Fibroblast of mammary gland (primary cell): Measurements from ENCODE around the gene DCUN1D5.

Experiments used
- DNase-seq: peaks from one replicate; pipeline ENCODE4 v3.0.0-alpha.2; 2010; ENCODE audit warnings: low read depth
- H3K4me3 ChIP-seq: 2 replicates; pipeline ENCODE4 v1.5.1; 2011; ENCODE audit warnings: low read depth, mild to moderate bottlenecking, low read length, moderate library complexity; ENCODE audit not compliant: control insufficient read depth
- TF ChIP-seq, protein P1 (sequence below): conservative IDR thresholded peaks from 2 replicates; pipeline ENCODE4 v1.5.1; 2011; ENCODE audit warnings: low read depth, low read length, inconsistent platforms; ENCODE audit not compliant: control insufficient read depth, insufficient read depth

Gene DCUN1D5

DNA sequence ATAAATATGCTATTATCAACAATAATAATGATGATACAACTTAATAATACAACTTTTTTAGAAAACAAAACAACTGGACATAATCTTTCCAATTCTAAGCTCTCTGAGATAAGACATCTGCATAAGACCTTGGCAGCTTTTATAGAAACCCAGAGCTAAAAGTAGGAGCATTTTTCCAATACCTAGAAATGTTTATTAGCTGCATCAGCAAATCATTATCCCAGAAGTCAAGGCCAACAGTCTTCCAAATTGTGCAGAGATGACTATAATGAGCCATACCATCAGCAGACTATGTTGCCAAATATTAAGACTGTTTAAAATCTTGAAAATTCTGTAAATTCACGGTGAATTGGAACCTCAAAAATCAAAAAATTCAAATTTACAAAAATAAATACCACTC is 30.3 kb downstream of the DCUN1D5 start:
- TF ChIP-seq, protein P1, sequence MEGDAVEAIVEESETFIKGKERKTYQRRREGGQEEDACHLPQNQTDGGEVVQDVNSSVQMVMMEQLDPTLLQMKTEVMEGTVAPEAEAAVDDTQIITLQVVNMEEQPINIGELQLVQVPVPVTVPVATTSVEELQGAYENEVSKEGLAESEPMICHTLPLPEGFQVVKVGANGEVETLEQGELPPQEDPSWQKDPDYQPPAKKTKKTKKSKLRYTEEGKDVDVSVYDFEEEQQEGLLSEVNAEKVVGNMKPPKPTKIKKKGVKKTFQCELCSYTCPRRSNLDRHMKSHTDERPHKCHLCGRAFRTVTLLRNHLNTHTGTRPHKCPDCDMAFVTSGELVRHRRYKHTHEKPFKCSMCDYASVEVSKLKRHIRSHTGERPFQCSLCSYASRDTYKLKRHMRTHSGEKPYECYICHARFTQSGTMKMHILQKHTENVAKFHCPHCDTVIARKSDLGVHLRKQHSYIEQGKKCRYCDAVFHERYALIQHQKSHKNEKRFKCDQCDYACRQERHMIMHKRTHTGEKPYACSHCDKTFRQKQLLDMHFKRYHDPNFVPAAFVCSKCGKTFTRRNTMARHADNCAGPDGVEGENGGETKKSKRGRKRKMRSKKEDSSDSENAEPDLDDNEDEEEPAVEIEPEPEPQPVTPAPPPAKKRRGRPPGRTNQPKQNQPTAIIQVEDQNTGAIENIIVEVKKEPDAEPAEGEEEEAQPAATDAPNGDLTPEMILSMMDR, result no peak
- H3K4me3 ChIP-seq, result no peak overlapping the region
- DNase-seq, result no peak

DNA sequence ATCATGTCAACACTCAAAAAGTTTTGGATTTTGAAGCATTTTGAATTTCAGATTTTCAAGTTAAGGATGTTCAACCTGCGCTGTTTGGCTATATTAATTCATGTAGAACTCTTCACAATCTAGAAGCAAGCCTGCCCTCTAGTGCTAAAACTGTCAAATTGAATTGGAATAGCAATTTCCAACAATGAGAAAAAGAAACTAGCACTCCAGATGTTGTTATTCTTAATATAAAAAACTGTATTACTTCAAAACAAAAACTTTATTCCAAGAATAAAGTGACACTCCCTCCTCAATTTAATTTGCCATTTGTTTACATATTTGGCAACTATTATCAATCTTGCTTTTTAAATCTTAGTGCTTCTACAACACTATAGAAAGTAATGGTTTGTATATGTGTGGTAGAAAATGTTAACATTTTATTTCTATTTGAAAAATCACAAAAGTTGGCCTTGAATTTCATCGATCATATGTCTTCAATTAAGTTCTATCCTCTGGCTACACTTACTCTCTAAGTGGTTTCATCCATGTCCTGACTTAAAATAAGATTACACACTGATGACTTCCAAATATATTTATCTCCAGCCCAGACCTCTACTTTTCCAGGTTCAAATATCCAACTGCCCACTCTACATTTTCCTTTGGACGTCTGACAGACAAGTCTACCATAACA is 36.6 kb downstream of the DCUN1D5 start:
- TF ChIP-seq, protein P1, result peak; percentile 62
- DNase-seq, result peak; percentile 71
- H3K4me3 ChIP-seq, result no peak overlapping the region

DNA sequence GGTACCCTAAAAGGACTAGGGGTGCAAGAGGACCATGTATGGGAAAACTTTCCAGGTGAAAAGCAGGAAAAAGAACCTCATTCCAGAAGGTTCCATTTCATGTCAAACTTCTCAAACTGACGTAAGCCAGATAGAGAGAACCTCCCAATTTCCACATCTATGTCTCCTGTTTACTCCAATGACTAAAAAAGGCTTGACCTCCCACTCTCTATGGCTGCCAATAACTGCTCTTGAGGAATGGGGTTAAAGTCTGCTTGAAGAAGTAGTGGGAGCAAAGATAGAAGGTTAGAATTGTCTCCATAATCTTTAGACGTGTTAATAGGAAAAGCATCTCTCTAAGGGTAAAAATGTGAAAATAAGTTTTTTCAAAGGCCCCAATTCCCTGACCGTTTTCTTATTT is 38.0 kb downstream of the DCUN1D5 start:
- no peak overlapping the region for H3K4me3 ChIP-seq
- no peak for DNase-seq
- TF ChIP-seq, protein P1, result no peak

- H3K4me3 ChIP-seq, result no peak overlapping the region
- peak; percentile 26 for DNase-seq
- TF ChIP-seq, protein P1, result no peak
These were observed 40.0 kb downstream of the DCUN1D5 start for GRCh38 chr11:103051981-103052380.

GRCh38 chr11:103051151-103051801 is 40.7 kb downstream of the DCUN1D5 start:
- H3K4me3 ChIP-seq, result no peak overlapping the region
- TF ChIP-seq, protein P1, result no peak
- DNase-seq, result no peak

DNA sequence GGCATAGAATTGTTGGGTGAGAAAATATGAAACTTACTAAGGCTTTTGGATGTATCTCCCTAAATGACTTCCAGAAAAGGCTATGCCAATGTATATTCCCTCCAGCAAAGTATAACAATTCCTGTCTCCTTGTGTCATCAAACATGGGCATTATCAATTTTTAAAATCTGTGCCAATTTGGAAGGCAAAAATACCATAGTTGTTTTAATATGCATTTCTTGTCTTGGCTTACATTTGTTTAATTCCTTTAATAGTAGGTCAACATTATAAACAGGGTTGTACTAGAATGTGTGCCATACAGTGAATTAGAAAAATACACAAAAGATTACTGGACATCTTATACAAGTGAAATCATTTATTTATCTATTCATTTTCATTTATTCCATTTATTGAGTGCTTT is 41.6 kb downstream of the DCUN1D5 start:
- TF ChIP-seq, protein P1, result no peak
- no peak for DNase-seq
- H3K4me3 ChIP-seq, result no peak overlapping the region
